GM12878 (cell line): Measurements from ENCODE around the gene LY6G5C. TPM values are rescaled to one million over a fixed set of nuclear protein-coding genes. Genes with fewer than 3 reads are reported as not detected.

ENCODE experiments used
- CREB1 ChIP-seq: IDR thresholded peaks from 2 replicates; pipeline ENCODE4 v1.6.1; 2012; ENCODE audit warnings: low read depth, mild to moderate bottlenecking, inconsistent platforms
- EGR1 ChIP-seq, 2 experiments: IDR thresholded peaks; 1 replicate in 1 of 2; 2 replicates in 1 of 2; pipeline ENCODE4 v1.6.1; 2011 to 2012; ENCODE audit warnings: low read depth in 2 of 2, low read length in 2 of 2, borderline replicate concordance in 1 of 2, mild to moderate bottlenecking in 1 of 2, moderate library complexity in 1 of 2
- IKZF1 ChIP-seq: fragments of 450-650 bp; conservative IDR thresholded peaks from 2 replicates; pipeline ENCODE4 v1.6.1; 2017; ENCODE audit warnings: antibody characterized with exemption, mild to moderate bottlenecking
- IKZF2 ChIP-seq, 2 experiments: fragments of 450-650 bp; IDR thresholded peaks; 2 replicates each; pipeline ENCODE4 v1.6.1; 2017; ENCODE audit warnings: mild to moderate bottlenecking in 2 of 2, moderate library complexity in 2 of 2
- JUND ChIP-seq: IDR thresholded peaks from 2 replicates; pipeline ENCODE4 v1.6.1; 2012; ENCODE audit warnings: low read depth, mild to moderate bottlenecking, low read length, improper control_type of control experiment, moderate library complexity
- MYC ChIP-seq: IDR thresholded peaks from 2 replicates; pipeline ENCODE4 v1.6.1; 2011; ENCODE audit warnings: mild to moderate bottlenecking, low read length, moderate library complexity, inconsistent platforms; ENCODE audit not compliant: insufficient read depth, insufficient replicate concordance, insufficient read length, severe bottlenecking
- RAD51 ChIP-seq: fragments of 450-650 bp; IDR thresholded peaks from 2 replicates; pipeline ENCODE4 v1.6.1; 2016; ENCODE audit warnings: moderate library complexity, mild to moderate bottlenecking, inconsistent platforms
- RBBP5 ChIP-seq: fragments of 200-600 bp; sonication (generic); conservative IDR thresholded peaks from 2 replicates; pipeline ENCODE4 v1.6.1; 2016
- YY1 ChIP-seq: IDR thresholded peaks from 2 replicates; pipeline ENCODE4 v1.6.1; 2011; ENCODE audit warnings: low read depth, mild to moderate bottlenecking, low read length
- polyA plus RNA-seq, 11 experiments: library from polyadenylated mRNA; depleted of rRNA in 4 of 11; unstranded in 6 of 11; stranded (reverse) in 5 of 11; fragments of >200 nt; fragmentation: Nextera tagmentation in 4 of 11; fragmentation: Illumina TruSeq in 1 of 11; extraction: Ambion mirVana in 4 of 11; extraction: Trizol in 1 of 11; gene quantifications; 1 replicate in 1 of 11; 2 replicates in 10 of 11; pipeline versions ENCODE4 v1.2.1 to v1.2.3, GENCODE V29; 2011 to 2016; ENCODE audit warnings: inconsistent platforms in 2 of 11, missing spikeins in 2 of 11, low read depth in 1 of 11
- total RNA-seq, 4 experiments: library from RNA; depleted of rRNA in 3 of 4; stranded (reverse); fragments of >200 nt in 3 of 4; fragmentation: Illumina TruSeq in 1 of 4; extraction: Trizol in 1 of 4; gene quantifications; 2 replicates each; pipeline versions ENCODE4 v1.2.1 to v1.2.3, GENCODE V29; 2013 to 2021
- TF ChIP-seq, protein P1 (sequence below): IDR thresholded peaks from 2 replicates; pipeline ENCODE4 v1.6.1; 2011; ENCODE audit warnings: mild to moderate bottlenecking, low read depth, low read length, moderate library complexity; ENCODE audit not compliant: insufficient replicate concordance
- TF ChIP-seq, protein P2 (sequence below): fragments of 450-650 bp; conservative IDR thresholded peaks from 2 replicates; pipeline ENCODE4 v1.6.1; 2017; ENCODE audit warnings: mild to moderate bottlenecking, moderate library complexity
- TF ChIP-seq, protein P3 (sequence below): fragments of 450-650 bp; IDR thresholded peaks from 2 replicates; pipeline ENCODE4 v1.6.1; 2017; ENCODE audit warnings: low read depth, mild to moderate bottlenecking, moderate library complexity
- TF ChIP-seq, protein P4 (sequence below): IDR thresholded peaks from 2 replicates; pipeline ENCODE4 v1.6.1; 2012; ENCODE audit warnings: low read length, inconsistent platforms
- TF ChIP-seq, protein P5 (sequence below): fragments of 450-650 bp; IDR thresholded peaks from 2 replicates; pipeline ENCODE4 v1.6.1; 2016; ENCODE audit warnings: mild to moderate bottlenecking
- TF ChIP-seq, protein P6 (sequence below): IDR thresholded peaks from 2 replicates; pipeline ENCODE4 v1.6.1; 2012; ENCODE audit warnings: low read depth, low read length, improper control_type of control experiment
- TF ChIP-seq, protein P7 (sequence below): fragments of 450-650 bp; formaldehyde crosslinking; IDR thresholded peaks from 2 replicates; pipeline ENCODE4 v1.4.0; 2022; ENCODE audit warnings: mild to moderate bottlenecking, moderate library complexity

LY6G5C gene
- total and polyA plus RNA-seq, 10 of the 15 experiments (the other 5 are each of a cell fraction or from before 2014, with no cell fraction given), result 0.76 to 6.1 (median 1.7) TPM

DNA sequence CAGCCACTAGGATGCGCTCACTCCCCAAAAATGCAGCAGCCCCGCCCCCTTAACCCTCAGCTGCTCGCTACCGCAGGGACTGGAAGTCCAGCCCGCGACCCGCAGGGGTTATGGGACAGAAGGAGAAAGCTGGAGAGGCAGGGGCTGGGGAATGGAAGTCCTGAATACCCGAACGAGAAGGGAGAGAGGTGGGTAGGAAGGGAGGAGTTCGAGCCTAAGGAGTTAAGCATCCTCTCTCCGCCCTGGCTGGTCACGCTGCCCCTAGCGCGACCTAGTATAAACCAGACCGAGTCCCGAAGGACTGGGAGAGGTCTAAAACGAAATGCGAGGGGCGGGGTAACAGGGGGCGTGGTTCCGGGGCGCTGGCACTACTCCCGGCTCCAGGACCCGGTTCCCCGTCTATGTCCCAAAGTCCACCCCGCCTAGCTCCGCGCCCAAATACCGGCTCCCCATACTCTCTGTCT, 48.7 kb upstream of the LY6G5C start (continued):
- TF ChIP-seq, protein P1, sequence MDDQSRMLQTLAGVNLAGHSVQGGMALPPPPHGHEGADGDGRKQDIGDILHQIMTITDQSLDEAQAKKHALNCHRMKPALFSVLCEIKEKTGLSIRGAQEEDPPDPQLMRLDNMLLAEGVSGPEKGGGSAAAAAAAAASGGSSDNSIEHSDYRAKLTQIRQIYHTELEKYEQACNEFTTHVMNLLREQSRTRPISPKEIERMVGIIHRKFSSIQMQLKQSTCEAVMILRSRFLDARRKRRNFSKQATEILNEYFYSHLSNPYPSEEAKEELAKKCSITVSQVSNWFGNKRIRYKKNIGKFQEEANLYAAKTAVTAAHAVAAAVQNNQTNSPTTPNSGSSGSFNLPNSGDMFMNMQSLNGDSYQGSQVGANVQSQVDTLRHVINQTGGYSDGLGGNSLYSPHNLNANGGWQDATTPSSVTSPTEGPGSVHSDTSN, result no peak
- TF ChIP-seq CREB1 (no peak), YY1 (peak; percentile 70), RBBP5 (no peak), IKZF2 (IDR thresholded peaks at IDR 0.05) (no peak; a peak in 1 of 4 replicates), IKZF1 (peak; percentile 35; the same call in 1 of the 2 replicates), MYC (no peak), RAD51 (no peak), JUND (no peak), EGR1 (IDR thresholded peaks at IDR 0.05; ENCODE audit: borderline replicate concordance in 1 of 2, low read depth in 2 of 2, low read length in 2 of 2) (0 out of 3 replicates have a peak, but pooled peaks of 1 of the 2 experiments have one; percentile 38)
- TF ChIP-seq, protein P2, sequence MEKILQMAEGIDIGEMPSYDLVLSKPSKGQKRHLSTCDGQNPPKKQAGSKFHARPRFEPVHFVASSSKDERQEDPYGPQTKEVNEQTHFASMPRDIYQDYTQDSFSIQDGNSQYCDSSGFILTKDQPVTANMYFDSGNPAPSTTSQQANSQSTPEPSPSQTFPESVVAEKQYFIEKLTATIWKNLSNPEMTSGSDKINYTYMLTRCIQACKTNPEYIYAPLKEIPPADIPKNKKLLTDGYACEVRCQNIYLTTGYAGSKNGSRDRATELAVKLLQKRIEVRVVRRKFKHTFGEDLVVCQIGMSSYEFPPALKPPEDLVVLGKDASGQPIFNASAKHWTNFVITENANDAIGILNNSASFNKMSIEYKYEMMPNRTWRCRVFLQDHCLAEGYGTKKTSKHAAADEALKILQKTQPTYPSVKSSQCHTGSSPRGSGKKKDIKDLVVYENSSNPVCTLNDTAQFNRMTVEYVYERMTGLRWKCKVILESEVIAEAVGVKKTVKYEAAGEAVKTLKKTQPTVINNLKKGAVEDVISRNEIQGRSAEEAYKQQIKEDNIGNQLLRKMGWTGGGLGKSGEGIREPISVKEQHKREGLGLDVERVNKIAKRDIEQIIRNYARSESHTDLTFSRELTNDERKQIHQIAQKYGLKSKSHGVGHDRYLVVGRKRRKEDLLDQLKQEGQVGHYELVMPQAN, result peak; percentile 62; the same call in 1 of the 2 replicates
- TF ChIP-seq, protein P3, sequence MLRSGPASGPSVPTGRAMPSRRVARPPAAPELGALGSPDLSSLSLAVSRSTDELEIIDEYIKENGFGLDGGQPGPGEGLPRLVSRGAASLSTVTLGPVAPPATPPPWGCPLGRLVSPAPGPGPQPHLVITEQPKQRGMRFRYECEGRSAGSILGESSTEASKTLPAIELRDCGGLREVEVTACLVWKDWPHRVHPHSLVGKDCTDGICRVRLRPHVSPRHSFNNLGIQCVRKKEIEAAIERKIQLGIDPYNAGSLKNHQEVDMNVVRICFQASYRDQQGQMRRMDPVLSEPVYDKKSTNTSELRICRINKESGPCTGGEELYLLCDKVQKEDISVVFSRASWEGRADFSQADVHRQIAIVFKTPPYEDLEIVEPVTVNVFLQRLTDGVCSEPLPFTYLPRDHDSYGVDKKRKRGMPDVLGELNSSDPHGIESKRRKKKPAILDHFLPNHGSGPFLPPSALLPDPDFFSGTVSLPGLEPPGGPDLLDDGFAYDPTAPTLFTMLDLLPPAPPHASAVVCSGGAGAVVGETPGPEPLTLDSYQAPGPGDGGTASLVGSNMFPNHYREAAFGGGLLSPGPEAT, result peak; percentile 43; the same call in 1 of the 2 replicates
- TF ChIP-seq, protein P4, sequence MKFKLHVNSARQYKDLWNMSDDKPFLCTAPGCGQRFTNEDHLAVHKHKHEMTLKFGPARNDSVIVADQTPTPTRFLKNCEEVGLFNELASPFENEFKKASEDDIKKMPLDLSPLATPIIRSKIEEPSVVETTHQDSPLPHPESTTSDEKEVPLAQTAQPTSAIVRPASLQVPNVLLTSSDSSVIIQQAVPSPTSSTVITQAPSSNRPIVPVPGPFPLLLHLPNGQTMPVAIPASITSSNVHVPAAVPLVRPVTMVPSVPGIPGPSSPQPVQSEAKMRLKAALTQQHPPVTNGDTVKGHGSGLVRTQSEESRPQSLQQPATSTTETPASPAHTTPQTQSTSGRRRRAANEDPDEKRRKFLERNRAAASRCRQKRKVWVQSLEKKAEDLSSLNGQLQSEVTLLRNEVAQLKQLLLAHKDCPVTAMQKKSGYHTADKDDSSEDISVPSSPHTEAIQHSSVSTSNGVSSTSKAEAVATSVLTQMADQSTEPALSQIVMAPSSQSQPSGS, result no peak
- TF ChIP-seq, protein P5, sequence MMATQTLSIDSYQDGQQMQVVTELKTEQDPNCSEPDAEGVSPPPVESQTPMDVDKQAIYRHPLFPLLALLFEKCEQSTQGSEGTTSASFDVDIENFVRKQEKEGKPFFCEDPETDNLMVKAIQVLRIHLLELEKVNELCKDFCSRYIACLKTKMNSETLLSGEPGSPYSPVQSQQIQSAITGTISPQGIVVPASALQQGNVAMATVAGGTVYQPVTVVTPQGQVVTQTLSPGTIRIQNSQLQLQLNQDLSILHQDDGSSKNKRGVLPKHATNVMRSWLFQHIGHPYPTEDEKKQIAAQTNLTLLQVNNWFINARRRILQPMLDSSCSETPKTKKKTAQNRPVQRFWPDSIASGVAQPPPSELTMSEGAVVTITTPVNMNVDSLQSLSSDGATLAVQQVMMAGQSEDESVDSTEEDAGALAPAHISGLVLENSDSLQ, result no peak
- TF ChIP-seq, protein P6, sequence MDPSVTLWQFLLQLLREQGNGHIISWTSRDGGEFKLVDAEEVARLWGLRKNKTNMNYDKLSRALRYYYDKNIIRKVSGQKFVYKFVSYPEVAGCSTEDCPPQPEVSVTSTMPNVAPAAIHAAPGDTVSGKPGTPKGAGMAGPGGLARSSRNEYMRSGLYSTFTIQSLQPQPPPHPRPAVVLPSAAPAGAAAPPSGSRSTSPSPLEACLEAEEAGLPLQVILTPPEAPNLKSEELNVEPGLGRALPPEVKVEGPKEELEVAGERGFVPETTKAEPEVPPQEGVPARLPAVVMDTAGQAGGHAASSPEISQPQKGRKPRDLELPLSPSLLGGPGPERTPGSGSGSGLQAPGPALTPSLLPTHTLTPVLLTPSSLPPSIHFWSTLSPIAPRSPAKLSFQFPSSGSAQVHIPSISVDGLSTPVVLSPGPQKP, result no peak
- TF ChIP-seq, protein P7, sequence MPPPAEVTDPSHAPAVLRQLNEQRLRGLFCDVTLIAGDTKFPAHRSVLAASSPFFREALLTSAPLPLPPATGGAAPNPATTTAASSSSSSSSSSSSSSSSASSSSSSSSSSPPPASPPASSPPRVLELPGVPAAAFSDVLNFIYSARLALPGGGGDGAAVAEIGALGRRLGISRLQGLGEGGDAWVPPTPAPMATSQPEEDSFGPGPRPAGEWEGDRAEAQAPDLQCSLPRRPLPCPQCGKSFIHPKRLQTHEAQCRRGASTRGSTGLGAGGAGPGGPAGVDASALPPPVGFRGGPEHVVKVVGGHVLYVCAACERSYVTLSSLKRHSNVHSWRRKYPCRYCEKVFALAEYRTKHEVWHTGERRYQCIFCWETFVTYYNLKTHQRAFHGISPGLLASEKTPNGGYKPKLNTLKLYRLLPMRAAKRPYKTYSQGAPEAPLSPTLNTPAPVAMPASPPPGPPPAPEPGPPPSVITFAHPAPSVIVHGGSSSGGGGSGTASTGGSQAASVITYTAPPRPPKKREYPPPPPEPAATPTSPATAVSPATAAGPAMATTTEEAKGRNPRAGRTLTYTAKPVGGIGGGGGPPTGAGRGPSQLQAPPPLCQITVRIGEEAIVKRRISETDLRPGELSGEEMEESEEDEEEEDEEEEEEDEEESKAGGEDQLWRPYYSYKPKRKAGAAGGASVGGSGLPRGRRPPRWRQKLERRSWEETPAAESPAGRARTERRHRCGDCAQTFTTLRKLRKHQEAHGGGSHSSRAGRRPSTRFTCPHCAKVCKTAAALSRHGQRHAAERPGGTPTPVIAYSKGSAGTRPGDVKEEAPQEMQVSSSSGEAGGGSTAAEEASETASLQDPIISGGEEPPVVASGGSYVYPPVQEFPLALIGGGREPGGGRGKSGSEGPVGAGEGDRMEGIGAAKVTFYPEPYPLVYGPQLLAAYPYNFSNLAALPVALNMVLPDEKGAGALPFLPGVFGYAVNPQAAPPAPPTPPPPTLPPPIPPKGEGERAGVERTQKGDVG (CRISPR knock-in tag), result no peak
